GM19240 (cell line): ENCODE results near the gene TBC1D8B.
"Not testable (repeated sequence)": the region's sequence is repeated elsewhere in the genome, so short reads cannot be mapped to it uniquely, and the experiment has no call there.

Source experiments
- DNase-seq: peaks from one replicate; pipeline ENCODE4 v3.0.0; 2011; ENCODE audit warnings: low spot score; ENCODE audit not compliant: insufficient read length

The TBC1D8B gene

DNA sequence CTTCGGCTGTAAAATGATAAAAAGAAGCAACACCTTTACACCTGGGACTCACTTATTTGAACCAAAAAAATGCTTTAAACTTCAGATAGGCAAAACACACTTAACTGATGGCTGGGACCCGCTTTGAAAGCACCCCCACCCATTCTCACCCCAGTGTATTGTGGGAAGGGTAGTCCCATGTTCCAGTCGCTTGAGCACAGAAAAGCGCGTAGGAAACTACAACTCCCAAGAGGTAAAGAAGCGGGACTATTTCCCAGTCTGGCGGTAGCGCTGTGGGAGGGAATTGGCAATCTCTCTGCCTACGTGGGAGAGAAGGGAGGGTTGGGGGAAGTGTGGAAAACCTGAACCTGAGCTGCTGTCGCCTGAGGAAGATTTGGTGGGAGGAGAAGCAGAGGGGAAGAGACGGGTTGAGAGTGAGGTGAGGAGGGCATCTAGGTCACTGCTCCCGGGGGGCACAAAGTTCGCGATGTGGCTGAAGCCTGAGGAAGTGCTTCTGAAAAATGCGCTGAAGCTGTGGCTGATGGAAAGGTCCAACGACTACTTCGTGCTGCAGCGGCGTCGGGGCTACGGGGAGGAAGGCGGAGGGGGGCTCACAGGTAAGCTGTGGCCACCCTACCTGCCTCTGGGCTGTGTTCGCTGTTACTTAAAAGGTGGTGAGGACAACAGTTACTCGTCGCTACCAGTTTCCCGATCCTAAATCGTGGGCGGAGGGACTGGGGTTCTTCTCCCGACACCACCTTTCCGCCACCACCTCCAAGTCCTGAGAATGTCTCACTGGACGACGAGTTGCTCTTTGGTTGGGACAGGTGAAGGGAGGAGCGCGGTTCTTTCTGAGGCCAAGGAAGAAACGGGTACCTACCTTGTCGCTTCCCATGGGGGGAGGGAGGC, at the start of gene TBC1D8B:
TSS of gene TBC1D8B (plus strand) at position 286 of the 888 bp plus-strand sequence. CDS start at position 467, 181 bp downstream.
- peak; percentile 1 for DNase-seq

DNA sequence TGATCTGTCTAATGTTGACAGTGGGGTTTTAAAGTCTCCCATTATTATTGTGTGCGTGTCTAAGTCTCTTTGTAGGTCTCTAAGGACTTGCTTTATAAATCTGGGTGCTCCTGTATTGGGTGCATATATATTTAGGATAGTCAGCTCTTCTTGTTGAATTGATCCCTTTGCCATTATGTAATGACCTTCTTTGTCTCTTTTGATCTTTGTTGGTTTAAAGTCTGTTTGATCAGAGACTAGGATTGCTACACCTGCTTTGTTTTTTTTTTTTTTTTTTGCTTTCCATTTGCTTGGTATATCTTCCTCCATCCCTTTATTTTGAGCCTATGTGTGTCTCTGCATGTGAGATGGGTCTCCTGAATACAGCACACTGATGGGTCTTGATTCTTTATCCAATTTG, 33.2 kb upstream of the TBC1D8B start:
- not testable (repeated sequence) for DNase-seq

DNA sequence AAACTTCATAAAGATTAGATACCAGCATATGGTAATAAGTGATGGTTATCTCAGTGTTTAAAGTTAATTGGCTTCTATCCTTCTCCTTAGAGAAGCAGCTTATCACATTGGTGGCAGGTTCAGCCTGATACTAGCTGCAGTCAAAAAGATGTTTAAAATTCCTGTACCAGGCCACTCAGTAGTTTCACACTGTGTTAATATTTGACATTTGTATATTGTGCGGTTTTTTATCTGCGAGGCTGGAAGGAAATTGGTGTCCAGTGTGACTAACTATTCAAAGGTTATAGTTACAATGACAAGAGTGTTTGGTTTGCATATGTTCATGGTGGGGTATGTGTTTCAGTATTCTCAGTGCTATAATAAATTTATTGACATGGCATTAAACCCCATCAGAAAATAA, 27.5 kb upstream of the TBC1D8B start:
- DNase-seq: no peak

DNA sequence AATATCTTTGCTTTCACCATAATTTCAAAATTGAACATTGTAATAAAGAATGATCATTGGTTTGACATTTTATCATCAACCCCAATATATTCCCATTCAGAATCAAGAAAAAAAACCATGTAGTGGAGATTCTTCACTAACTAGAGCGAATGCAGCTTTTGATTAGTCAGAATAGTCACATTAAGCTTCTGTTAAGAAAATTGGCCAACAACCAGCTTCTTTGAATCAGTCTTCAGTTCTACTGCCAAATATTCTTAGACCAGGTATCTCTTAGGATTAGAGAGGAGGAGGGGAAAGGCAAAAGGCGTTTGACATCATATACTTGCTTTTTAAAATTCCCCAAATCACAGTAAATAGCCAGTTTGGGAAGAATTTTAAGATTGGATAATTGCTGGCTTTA, 22.2 kb upstream of the TBC1D8B start:
- DNase-seq: no peak

DNA sequence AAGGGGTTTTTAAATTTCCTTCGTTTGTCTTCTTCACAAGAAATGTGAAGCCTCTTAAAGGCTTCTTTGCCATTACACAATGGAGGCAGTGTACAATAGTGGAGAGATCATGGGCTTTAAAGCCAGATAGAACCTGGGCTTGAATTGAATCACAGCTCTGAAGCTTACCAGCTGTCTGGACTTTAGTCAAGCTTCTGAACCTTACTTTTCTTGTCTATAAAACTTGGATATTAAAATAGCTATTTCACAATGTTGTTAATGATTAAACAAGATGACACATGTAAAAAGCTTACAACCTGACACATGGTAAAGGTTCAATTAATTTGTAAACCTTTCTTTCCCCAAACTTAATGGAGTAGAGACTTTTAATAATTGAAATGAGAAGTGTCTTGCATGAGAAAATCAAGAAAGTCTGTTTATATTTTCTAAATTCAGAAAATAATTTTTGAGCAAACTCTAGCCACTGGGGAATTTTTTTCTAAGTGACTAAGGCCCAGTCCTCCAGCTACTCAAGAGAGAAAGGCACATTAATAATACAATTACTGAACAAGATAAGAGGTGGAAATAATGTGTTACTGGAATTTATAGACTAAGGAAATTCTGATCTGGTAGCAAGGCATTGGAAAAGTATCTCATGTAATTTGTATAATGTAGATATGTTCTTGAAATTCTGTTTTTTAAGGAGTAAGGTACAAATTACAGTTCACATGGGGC, 21.7 kb upstream of the TBC1D8B start:
- no peak for DNase-seq

DNA sequence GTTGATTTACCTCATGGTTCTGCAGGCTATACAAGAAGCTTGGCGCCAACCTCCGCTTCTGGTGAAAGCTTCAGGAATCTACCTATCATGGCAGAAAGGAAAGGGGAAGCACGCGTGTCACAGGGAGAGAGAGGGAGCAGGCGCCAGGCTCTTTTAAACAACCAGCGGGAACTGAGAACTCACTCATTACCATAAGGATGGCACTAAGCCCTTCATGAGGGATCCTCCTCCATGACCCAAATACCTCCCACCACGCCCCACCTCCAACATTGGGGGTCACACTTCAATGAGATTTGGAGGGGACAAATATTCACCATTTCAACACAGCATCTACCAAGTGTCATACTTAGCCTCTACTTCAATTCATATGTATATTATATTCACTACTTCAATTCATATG, 18.8 kb upstream of the TBC1D8B start:
- DNase-seq: no peak

DNA sequence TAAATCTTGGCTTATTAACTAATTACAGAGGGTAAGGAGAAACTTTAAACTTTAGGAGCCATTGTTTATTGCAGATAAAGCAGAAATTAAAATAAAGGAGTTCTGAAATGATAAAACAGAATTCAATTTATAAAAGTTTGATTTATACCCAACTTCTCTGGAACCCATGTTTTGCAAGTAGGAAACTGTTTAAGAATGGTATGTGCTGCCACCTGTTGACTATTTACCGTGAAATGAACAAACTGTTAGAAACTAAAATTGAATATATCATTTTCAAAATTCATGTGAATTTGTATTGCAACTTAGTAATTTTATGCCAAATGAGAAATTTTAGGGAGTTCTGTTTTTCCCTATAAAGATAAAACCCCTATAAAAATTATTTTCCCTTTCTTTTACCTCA, 11.0 kb upstream of the TBC1D8B start:
- no peak for DNase-seq

DNA sequence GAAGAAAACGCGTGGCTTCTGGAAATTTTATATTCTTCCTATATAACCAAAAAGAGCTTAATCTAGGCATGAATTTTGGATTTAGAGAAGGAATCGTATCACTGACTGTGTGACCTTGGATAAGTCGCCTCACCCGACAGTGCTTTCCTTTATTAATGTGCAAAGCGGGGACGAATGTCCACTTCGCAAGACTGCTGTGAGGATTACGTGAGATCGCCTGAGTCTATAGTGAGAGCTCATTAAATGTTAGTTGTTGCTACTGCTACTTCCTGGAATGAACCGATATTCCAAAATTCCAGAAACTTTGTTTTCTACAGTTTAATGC, 448 bp upstream of the TBC1D8B start:
- no peak for DNase-seq

DNA sequence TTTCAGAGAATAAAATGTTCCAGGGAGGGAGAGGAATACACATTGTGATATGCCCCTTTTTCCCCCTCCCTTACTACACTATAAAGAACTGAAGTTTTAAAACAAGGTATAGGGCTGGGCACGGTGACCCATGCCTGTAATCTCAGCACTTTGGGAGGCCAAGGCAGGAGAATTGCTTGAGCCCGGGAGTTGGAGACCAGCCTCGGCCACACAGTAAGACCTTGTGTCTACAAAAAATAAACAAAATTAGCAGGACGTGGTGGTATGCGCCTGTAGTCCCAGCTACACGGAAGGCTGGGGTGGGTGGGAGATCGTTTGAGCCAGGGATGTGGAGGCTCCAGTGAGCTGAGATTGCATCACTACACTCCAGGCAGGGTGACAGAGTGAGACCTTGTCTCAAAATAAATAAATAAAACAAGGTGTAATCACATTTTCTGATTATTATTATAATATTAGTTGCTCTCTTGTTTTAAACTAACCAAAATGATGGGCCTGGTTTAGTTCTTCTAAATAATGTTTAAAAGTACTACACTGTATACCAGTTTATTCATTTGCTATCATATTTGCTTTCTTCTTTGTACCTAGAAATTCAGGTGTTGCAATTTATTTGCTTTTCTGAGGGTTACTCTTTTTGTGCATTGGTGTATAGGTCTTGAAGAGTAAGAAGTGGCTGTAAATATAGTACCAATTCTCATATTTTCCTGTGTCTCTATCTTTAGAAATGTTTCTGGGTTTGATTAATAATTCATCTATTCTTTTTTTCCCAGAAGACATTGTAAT, 8.8 kb downstream of the TBC1D8B start:
- DNase-seq: no peak

DNA sequence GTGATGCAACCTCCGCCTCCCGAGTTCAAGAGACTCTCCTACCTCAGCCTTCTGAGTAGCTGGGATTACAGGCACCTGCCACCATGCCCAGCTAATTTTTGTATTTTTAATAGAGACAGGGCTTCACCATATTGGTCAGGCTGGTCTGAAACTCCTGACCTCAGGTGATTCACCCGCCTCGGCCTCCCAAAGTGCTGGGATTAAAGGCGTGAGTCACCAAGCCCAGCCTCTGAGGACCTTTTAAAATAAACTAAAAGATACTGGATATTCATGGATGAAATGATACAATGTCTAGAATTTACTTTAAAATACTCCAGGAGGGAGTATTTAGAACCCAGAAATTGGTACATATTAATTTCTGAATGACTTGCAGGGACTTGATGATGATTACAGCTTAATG, 10.5 kb downstream of the TBC1D8B start:
- not testable (repeated sequence) for DNase-seq

DNA sequence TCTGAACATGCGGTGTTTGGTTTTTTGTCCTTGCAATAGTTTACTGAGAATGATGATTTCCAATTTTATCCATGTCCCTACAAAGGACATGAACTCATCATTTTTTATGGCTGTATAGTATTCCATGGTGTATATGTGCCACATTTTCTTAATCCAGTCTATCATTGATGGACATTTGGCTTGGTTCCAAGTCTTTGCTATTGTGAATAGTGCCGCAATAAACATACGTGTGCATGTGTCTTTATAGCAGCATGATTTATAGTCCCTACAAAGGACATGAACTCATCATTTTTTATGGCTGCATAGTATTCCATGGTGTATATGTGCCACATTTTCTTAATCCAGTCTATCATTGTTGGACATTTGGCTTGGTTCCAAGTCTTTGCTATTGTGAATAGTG, 11.6 kb downstream of the TBC1D8B start:
- not testable (repeated sequence) for DNase-seq

DNA sequence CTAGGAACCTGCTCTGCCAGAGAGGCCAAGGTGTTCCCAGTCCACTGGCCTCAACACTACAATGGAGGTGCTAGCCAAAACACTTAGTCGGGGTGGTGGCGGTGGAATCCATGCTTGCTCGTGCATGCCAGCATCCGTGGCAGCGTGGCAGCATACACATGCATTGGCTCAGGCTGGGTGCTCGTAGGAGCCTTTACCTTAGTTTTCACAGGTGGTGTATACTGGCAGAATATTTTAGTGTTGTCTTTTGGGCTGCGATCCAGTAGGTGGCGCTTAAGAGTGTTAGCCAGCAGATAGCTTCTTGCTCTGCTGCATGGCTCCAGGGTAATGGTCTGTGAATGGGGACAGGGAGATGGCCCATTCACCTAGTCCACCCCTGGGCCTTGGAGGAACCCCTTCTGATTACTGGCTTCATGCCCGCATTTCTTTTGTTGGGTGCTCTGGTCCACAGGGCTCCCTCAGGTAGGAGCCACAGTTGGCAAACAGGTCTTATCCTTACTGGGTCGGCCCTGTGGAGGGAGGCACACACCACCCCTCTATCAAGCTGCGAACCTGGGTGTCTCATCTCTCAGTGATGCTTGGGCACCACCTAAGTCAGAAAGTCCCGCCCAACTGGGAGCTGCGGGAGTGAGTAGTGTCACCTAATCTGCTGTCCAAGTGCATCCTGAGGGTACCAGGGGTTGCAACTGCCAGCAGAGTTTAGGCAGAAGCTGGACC, 60.7 kb downstream of the TBC1D8B start:
- no peak for DNase-seq

DNA sequence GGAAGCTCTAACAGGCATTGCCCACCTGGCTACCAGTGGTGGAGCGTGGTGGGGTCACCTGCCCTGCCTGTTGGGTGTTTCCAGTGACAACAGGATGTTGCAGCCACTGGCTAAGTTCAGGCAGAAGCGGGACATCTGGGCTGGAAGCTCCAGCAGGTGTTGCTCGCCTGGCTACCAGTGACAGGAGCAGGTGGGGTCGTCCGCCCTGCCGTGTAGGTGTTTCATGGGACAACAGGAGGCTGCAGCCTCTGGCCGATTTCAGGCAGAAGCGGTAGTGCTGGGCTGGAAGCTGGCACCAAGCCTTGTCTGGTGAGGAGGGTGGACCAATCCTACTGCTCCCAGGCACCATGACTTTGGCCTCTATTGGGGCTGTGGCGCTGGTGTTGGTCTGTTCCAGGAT, 61.2 kb downstream of the TBC1D8B start:
- DNase-seq: no peak

DNA sequence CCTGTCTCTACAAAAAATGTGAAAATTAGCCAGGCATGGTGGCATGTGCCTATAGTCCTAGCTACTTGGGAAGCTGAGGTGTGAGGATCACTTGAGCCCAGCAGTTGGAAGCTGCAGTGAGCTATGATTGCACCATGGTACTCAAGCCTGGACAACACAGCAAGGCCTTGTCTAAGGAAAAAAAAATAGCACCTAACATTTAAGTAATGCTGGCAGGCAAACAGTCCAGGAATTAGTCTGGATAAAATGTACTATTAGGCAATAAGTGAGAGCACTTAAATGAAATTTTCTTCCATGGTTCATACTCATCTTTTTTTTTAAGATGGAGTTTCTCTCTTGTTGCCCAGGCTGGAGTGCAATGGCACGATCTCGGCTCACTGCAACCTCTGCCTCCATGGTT, 70.3 kb downstream of the TBC1D8B start:
- not testable (repeated sequence) for DNase-seq

DNA sequence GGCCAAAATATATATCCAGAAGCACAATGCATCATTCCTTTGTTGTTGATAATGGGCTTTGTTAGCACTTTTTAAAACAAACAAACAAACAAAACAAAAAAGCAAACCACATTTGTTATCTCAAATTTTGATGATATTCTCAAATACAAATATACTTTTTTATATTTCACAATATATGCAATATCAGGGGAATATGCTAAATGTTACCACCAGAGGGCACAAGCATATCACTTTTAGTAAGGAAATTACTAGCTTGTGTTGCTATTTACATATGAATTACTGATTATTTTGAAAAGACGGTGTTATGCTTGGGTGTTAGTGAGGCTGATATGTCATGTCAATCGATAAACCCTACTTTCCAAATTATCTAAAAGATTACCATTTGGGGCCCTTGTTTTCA, 71.6 kb downstream of the TBC1D8B start:
- DNase-seq: no peak

DNA sequence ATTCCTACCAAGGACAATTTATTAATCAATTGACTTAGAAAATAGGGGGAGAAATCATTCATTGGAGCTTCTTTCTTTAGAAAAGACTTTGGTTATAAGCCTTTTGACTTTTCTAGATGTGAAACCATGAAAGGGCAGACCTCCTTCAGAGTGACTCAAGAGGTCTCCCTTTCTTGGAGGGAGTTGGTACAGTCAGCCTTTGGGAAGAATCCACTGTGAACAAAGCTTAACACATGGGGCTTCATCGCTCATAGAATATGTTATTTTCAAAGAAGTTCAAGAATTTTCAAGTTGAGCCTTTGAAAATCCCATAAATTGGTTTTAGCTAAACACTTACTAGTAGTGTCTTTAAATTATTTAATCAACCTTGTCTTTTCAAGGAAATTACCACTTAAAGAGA, 72.7 kb downstream of the TBC1D8B start:
- no peak for DNase-seq

DNA sequence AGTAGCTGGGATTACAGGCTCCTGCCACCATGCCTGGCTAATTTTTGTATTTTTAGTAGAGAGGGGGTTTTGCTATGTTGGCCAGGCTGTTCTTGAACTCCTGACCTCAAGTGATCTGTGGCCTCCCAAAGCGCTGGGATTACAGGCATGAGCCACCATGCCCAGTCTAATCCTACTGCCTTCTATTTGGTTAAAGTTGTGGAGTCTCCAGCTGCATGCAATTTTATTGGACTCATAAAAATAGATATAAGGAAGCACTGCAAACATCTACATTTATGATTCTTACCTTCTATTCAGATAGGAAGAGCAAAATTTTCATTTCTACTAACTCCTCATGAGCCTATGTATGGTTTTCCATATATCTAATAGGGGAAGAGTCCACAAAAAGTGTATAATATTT, 87.0 kb downstream of the TBC1D8B start:
- no peak for DNase-seq

DNA sequence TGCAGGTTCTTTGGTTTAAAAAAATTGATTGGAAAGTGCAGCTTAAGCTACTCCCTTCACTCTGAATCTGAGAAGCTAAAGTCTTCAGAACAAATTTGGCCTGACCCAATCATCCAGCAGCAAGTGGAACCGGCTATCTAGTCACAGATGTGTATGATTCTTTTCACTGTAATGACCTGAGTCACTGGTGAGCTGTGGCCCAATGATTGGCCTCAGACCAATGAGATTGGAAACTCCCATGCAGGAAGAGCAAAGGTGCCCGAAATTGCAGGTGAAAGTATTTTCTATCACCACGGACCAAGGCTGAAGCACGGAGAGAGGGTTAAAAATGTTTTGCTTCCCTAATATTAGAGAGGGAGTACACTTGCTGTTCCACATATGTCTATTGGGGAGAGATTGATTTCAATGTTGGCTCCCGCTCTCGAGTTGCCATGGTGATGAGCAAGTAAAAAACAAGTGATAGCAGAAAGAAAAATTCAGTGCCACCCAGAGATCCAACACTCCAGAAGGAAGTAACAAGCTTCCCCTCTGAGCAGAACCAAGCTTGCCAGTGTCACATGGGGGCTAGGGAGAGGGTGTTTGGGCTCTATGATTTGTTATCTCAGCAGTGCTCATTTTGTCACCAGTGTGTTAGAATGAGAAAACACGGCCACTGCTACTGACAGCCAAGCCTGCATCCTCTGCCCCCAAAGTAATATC, 89.4 kb downstream of the TBC1D8B start:
- DNase-seq: no peak

DNA sequence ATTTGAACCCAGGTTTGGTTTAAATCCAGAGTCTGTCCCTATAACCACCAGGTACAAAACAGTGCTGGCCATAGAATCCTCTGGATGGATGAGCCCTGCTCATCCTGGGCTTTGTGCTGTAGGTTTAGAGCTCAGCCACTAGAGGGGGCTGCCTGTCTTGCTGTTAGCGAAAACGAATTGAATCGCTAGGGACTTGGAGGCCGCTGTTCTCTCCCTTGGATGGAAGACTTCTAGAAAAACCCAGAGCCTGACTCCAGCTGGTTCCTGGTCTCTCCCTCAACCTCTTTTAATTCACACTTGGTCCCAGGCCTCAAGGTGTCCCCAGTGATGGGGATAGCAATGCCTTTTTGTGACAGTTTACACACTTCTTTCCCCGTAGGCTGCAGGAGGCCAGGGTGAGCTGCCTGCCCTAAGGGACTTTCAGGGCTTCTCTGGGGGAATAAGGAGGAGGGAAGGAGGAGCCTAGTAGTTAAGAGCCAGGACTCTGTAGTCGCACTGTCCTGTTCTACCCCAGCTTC, 92.0 kb downstream of the TBC1D8B start:
- DNase-seq: peak; percentile 14

DNA sequence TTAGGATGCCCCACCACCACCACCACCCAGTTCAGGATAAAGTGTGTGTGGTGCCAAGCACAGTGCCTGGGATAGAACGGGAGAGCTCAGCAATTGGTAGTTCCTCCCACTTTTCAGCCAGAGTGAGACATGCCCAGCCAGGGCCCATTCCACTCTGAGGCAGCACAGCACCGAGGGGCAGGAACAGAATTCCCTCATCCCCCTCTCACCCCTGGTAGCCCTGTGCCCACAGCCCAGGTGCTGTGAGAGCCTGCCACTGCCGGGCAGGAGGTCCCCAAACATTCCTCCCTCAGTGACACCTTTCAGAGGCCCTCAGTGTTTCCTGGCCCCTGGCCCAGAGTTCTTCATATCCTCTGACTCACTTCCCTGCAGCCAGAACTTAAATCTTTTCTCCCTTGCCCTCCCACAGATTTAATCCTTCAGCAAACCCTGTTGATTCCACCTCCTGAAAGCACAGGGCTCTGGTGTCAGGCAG, 92.5 kb downstream of the TBC1D8B start:
- no peak for DNase-seq
